PFSK-1 (cell line): Measurements from ENCODE around the gene SERTM2.

Experiments
- FOXP2 ChIP-seq: optimal IDR thresholded peaks from 2 replicates; pipeline ENCODE3; 2011; ENCODE audit warnings: borderline replicate concordance, control low read depth, inconsistent platforms; ENCODE audit not compliant: insufficient read depth; ENCODE audit errors: extremely low read length, extremely low read depth
- POLR2AphosphoS5 ChIP-seq: IDR thresholded peaks from 2 replicates; pipeline ENCODE4 v1.6.1; 2012; ENCODE audit warnings: low read depth, mild to moderate bottlenecking, control low read depth, low read length, moderate library complexity
- REST ChIP-seq, 2 experiments: IDR thresholded peaks; 2 replicates each; pipeline versions ENCODE4 v1.6.1 to v1.8.0; 2011 to 2012; ENCODE audit warnings: low read depth in 2 of 2, low read length in 2 of 2, control low read depth in 1 of 2, inconsistent platforms in 1 of 2, mild to moderate bottlenecking in 1 of 2, moderate library complexity in 1 of 2; ENCODE audit not compliant: insufficient read depth in 1 of 2
- SIN3A ChIP-seq: IDR thresholded peaks from 2 replicates; pipeline ENCODE4 v1.6.1; 2012; ENCODE audit warnings: mild to moderate bottlenecking, low read length, moderate library complexity, borderline replicate concordance; ENCODE audit not compliant: insufficient read depth
- TAF1 ChIP-seq: IDR thresholded peaks from 2 replicates; pipeline ENCODE4 v1.6.1; 2012; ENCODE audit warnings: low read length, control low read depth, borderline replicate concordance; ENCODE audit not compliant: insufficient read depth

SERTM2 gene

GRCh38 chrX:111498538-111499103, 12.8 kb upstream of the SERTM2 start:
- TF ChIP-seq SIN3A (no peak), FOXP2 (no peak), POLR2AphosphoS5 (no peak)

GRCh38 chrX:111503485-111503993, 7.9 kb upstream of the SERTM2 start:
- TF ChIP-seq FOXP2 (no peak), REST (IDR thresholded peaks at IDR 0.05; ENCODE audit: insufficient read depth in 1 of 2, low read depth in 2 of 2, low read length in 2 of 2) (no peak), SIN3A (no peak), POLR2AphosphoS5 (no peak), TAF1 (no peak)

GRCh38 chrX:111504941-111505340, 6.5 kb upstream of the SERTM2 start:
- TF ChIP-seq REST (IDR thresholded peaks at IDR 0.05; ENCODE audit: insufficient read depth in 1 of 2, low read depth in 2 of 2, low read length in 2 of 2) = no peak
- TF ChIP-seq FOXP2 = no peak
- TF ChIP-seq TAF1 = no peak
- no peak for TF ChIP-seq POLR2AphosphoS5
- TF ChIP-seq SIN3A = no peak

GRCh38 chrX:111505783-111506182, 5.7 kb upstream of the SERTM2 start:
- no peak for TF ChIP-seq SIN3A
- no peak for TF ChIP-seq TAF1
- no peak for TF ChIP-seq FOXP2
- no peak for TF ChIP-seq REST (IDR thresholded peaks at IDR 0.05; ENCODE audit: insufficient read depth in 1 of 2, low read depth in 2 of 2, low read length in 2 of 2)
- TF ChIP-seq POLR2AphosphoS5 = no peak

GRCh38 chrX:111506826-111507225, 4.6 kb upstream of the SERTM2 start:
- no peak for TF ChIP-seq FOXP2
- no peak for TF ChIP-seq REST (IDR thresholded peaks at IDR 0.05; ENCODE audit: insufficient read depth in 1 of 2, low read depth in 2 of 2, low read length in 2 of 2)
- no peak for TF ChIP-seq TAF1
- TF ChIP-seq POLR2AphosphoS5 = no peak
- TF ChIP-seq SIN3A = no peak
